Measurements from ENCODE around the gene GALNT14.
A peak's percentile ranks its signal among the peaks of the same experiment; 100 is the strongest.

Gene GALNT14

DNA sequence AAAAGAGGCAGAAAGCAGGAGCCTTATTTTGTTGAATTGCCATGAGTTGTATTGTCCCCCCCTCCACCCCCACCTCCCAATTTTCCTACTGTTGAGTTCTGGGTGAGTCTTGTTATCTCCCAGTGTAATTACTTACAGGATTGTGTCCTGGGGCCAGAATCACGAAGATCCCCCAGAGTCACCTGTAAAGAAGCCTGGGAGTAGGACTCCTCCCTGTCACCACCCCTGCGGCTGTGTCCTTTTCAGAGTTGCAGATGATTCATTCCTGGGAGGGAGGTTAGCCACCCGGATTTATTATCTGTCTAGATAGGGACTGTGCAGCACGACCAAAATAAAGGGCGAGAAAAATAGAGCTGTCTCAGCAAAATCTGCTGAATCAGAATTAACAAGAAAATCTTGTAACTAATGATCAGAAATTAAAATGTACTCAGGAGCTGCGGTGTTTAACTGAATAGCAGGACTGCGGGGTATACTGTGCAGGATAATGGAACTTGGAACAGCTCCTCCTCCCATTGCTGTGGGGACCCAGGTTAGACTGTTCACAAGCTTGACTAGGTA lies 249.3 kb downstream of the GALNT14 start:
- DNase-seq (ENCODE audit: low read depth): no peak

DNA sequence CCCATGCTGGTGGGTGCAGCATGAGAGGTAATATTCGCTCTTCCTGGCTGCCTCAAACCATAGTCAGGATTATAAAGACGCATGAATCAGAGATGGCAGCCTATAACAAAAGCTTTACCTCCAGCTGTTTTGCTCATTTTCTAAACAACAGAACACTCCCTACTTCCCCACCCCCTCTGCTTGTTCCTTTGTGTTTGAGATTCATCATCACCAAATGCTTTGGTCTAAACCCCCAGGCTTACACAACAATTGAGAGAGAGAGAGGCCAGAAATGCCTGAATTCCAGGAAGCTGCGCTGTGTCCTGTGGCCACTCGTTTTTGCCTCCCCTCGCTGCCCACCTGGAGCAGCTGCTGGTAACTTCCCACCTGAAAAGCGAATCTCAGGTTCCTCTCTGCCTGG lies 252.2 kb downstream of the GALNT14 start:
- DNase-seq (ENCODE audit: low read depth): no peak

DNA sequence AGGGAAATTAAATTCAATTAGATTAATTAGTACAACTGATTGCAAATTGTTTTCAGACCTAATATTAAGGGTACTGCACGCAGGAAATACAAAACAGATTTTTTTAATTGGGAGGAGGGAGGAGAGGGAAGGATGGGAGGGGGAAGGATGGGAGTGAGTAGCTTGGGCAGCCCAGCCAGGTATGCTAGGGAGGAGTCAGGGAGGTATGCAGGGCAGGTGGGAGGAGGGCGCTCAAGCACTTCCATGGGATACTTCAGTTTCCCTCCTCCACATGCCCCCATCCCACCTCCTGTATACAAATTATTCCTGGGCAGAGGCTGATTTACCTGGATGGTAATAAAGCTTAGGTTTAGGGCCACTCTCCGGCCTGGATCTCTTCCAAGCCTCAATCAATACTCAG lies 254.4 kb downstream of the GALNT14 start:
- no peak for DNase-seq (ENCODE audit: low read depth)

DNA sequence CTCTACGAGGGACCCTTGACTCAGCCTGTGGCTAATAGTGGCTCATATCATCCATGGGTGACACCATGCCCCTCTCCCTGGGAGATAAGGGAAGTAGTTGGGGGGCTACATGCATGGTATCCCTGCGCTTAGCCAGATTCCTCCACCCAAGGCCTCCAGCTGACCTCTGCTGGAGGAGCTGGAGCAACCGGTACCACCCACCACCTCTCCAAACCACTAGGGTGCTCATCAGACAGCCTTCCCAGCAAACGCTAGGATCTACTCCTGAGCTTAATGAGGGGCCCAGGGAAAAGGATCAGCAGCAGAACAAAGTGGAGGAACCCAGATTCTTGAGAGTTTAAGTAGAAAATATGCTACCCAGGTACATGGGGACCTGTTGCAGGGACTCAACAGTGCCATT lies 255.1 kb downstream of the GALNT14 start:
- no peak for DNase-seq (ENCODE audit: low read depth)

DNA sequence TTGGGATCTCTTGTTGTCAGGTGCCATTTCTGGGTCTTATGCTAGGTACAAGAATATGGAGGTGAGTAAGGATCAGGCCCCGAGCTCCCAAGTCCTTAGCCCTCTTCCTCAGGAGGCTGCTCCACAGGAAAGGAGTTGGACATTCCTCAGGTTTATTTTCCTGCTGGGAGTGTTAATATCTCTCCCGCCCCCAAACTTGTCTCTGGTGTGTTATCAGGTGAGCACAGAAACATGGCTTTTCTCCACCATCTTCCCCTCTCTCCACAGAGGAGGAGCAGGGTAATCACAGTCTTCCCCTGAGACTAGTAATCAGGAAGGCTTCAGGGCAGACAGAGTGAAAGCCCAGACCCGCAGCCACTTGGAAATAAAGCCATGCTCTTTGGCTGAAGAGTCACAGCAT lies 257.7 kb downstream of the GALNT14 start:
- no peak for DNase-seq (ENCODE audit: low read depth)

DNA sequence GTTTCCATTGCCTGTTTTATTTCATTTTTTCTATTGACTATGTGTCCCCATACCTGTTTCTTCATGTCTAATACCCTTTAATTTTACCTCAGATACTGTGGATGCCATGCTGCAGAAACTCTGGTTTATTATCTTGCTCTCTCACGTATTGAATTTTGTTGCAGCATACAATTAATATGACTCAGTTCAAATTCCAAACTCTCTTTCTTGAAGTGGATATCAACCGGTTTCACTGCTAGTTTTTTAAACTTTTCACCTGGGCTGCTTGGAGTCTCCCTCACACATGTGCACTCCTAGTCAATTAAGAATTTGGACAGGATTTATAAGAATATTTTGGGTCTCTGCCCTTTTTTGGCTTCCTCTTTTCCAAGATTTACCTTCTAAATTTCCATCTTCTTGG lies 260.4 kb downstream of the GALNT14 start:
- DNase-seq (ENCODE audit: low read depth): no peak

DNA sequence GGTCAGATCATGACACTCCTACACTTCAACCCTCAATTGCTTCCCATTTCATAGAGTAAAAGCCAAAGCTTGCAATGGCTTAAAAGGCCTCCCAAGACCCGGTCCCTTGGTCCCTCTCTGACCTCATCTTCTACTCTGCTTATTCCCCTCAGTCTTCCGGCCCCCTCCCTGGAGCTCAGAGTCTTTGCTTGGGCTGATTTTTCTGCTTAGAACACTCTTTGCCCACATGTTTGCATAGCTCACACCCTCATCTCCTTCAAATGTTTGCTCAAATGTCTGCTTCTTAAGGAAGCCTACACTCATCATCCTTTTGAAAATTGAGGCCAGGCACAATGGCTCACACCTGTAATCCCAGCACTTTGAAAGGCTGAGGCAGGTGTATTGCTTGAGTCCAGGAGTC lies 265.4 kb downstream of the GALNT14 start:
- DNase-seq (ENCODE audit: low read depth): no peak

DNA sequence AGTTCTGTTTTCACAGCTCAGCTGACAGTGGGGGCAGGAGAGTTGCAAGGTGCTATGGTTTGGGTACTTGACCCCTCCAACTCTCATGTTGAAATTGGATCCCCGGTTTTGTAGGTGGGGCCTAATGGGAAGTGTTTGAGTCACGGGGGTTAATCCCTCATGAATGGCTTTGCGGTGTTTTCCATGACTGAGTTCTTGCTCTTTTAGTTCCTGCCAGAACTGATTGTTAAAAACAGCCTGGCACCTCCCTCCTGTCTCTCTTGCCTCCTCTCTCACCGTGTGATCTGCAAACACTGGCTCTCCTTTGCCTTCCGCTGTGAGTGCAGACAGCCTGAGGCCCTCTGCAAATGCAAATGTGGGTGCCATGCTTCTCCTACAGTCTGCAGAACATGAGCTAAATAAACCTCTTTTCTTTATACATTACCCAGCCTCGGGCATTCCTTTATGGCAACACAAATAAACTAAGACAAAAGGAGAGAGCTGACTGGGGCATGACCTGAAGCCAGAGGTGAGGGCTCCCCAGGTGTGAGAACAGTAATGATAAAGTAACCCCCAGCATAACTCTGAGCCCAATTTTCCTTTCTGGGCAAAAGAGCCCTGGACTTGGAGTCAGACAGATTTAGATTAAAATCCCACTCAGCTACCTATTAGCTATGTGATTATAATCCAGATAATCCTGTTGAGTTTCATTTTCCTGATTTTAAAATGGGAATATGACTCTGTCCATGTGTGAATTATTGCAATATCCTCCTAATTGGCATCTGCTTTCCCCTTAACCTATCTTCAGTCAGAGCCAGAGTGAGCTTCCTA lies 266.1 kb downstream of the GALNT14 start:
- DNase-seq (ENCODE audit: low read depth): no peak

DNA sequence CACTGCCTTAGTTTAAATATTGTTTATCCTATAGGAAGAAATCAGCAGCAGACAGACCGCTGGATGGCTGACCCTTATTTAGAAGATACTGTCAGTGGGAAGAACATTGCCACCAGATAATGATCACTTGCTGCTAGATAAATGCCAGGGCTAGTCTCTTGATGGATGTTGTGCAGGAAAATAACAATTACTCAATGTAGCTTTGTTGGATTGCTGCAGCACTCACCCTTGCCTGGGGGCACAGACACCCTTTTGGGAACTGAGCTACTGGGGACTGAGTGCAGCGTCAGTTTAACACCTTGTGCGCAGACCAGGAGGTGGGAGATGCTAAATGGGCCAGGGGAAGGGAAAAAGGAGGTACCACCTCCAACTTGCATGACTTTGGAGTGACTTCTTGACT lies 266.8 kb downstream of the GALNT14 start:
- no peak for DNase-seq (ENCODE audit: low read depth)

DNA sequence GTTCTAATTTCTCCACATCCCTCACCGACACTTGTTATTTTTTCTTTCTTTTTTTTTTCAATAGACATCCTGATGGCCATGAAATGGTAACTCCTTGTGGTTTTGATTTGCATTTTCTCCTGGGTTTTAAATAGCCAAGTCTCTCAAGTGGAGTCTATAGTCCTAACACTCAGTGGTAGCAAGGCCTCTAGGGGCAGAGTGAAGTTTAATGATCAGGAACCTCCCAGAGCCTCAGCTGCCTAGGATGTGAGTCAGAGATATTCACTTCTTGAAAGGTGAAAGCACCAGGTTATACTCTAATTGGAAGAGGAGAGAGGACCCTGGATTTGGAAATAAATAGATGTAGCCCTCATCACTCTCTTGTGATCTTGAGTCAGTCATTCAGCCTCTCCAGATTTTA lies 268.3 kb downstream of the GALNT14 start:
- DNase-seq (ENCODE audit: low read depth): no peak

DNA sequence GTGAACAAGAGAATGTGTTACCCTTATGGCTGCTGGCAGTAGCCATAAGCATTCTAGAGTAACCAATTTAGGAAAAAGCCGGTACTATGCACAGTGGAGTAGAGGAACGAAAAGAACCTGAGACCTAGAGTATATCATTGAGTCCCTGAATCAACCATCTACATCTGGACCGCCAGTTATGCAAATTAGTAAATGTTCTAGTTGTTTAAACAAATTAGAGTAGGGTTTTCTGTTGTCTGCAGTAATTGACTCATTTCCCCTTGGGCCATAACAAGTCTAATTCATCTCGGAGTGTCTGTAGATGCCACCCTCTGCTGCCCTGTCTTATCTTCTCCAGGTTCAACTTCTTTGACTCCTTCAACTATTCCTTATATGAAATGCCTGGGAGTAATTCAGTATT lies 270.9 kb downstream of the GALNT14 start:
- DNase-seq (ENCODE audit: low read depth): no peak

DNA sequence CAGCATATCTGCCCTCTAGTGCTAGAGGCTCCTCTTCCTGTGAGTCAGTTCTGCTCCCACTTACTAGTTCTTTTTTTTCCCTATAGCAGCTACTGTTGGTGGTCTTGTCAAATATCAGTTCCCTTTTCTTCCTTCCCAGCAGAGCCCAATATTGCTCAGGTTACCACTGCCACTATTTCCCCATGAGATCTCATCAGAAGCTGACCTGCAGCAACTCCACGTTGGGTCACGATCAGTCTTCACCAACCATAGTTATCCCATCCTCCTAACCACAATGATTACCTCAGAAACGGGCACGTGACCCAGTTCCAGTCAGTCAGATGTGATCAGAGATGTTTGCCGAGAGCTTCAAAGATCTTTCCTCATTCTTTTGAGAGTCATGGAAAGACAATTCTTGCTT lies 271.3 kb downstream of the GALNT14 start:
- DNase-seq (ENCODE audit: low read depth): no peak

DNA sequence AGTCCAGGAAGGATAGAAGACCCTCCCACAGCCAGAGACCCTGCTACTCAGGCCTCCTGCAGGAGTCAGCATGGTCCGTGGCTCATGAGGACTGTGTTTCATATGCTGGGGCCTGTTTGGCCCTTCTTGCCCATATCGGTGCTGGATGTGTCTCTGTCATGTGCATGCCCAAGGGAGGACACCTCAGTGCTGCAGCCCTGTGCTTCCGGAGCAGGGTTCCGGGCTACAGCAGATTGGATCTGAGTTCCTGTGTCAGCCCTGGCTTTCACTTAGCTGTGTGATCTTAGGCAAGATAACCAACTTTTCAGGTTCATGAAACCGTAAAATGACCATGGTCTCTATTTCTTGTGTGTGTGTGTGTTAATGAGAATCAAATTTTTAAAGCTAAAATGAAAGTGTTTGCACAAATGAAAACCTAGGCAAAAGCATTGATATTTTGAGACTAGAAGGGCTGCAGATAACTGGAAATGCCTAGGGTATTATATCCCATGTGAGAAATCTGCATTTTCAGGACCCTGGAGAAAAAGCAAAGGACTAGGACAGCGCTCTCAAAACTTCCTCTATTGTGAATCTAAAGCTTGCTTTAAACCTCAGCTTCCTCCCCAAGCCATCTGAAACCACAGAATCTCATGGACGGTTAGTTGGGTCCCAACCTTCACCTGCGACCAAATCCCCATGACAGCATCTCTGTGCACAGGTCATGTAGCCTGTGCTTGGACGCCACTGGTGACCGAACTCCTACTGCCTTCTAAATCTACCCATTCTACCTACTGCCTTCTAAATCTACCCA lies 272.2 kb downstream of the GALNT14 start:
- DNase-seq (ENCODE audit: low read depth): no peak

DNA sequence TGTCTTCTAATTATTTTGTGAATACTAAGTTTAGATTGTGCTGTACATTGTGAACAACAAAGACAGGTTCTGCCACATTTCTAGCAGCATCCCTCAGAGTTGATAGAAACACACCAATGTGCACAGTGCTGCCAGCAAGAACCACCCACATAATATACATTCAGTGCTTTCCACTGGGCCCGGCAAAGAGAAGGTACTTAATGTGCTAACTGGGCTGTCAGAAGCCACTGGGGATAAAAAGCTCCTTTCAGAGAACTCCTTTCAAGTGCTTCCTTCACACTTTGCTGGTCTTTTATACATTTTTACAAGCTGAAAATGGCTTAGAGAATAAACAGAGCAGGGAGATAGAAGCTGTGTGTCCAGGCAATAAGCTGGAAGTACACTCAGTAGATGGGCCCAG lies 273.0 kb downstream of the GALNT14 start:
- DNase-seq (ENCODE audit: low read depth): no peak

DNA sequence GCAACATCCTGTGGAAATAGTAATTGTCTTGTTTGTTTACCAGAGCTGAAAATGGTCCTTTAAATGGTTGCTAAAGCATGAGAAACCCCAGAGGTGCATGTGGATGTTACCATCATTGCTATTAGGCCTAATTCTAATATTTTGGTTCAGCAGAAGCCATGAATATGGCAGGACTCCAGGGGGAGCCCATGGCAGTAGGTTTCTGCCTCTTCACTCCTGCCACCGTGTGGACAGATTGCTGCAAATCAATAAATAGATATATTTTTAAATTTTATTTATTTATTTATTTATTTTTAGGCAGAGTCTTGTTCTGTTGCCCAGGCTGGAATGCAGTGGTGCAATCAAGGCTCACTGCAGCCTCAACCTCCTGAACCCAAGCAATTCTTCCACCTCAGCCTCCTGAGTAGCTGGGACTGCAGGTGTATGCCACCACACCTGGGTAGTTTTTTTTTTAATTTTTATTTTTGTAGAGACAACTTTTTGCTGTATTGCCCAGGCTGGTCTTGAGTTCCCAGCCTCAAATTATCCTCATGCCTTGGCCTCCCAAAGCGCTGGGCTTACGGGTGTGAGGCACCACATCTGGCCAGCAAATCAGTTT lies 276.1 kb downstream of the GALNT14 start:
- peak; percentile 11 for DNase-seq (ENCODE audit: low read depth)

DNA sequence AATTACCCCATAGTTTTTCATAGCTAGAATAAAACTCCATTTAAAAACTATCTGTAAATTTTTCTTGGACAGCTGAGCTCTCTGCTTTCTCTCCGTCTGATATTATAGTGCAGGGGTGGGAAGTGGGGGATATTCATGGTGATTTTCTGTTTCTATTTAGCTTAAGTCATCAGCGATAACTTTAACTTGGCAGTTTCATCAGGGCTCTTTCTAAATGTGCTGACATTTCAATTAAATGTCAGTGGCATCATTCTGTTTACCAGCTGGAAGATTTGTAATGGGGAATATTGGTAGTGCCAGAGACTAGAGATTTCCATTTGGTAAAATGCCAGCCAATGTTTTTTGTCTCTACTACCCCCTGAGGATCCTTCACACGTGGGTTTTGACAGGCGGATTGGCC lies 277.5 kb downstream of the GALNT14 start:
- DNase-seq (ENCODE audit: low read depth): no peak

Measured in stimulated activated CD8-positive, alpha-beta memory T cell treated with anti-CD3 and anti-CD28 coated beads, Interleukin-4, amount 100 ng/mL, for 24 hours (primary cell).